Tongue (tissue), 2 donors: ENCODE results near the gene B4GALT1. TPM values are rescaled to one million over a fixed set of nuclear protein-coding genes. Genes with fewer than 3 reads are reported as not detected.
A peak's percentile ranks its signal among the peaks of the same experiment; 100 is the strongest.
"Not testable (repeated sequence)": the region's sequence is repeated elsewhere in the genome, so short reads cannot be mapped to it uniquely, and the experiment has no call there.

ENCODE experiments used
- DNase-seq: peaks from one replicate; pipeline ENCODE4 v3.0.0-alpha.2; 2015
- total RNA-seq: library from RNA; depleted of rRNA; stranded (reverse); fragments of >200 nt; gene quantifications from one replicate; pipeline ENCODE4 v1.2.3, GENCODE V29; 2014

B4GALT1 gene
- total RNA-seq, 1 donor from 2014 or later: 30.1 TPM

GRCh38 chr9:33161589-33162132 is 5.5 kb downstream of the B4GALT1 start:
- DNase-seq: peak; percentile 64

- DNase-seq: peak; percentile 85
Observed at GRCh38 chr9:33161011-33161588, 6.0 kb downstream of the B4GALT1 start.

- not testable (repeated sequence) for DNase-seq
Observed at GRCh38 chr9:33160446-33160845, 6.7 kb downstream of the B4GALT1 start.

- peak; percentile 16 for DNase-seq
Observed at GRCh38 chr9:33159777-33160127, 7.4 kb downstream of the B4GALT1 start.

- peak; percentile 45 for DNase-seq
Observed at GRCh38 chr9:33158843-33159776, 8.0 kb downstream of the B4GALT1 start.

- DNase-seq: peak; percentile 24
Observed at GRCh38 chr9:33157960-33158842, 8.9 kb downstream of the B4GALT1 start.

GRCh38 chr9:33155393-33155792 is 11.7 kb downstream of the B4GALT1 start:
- no peak for DNase-seq

GRCh38 chr9:33154371-33154770 is 12.8 kb downstream of the B4GALT1 start:
- DNase-seq: no peak

- DNase-seq: no peak
Observed at GRCh38 chr9:33153666-33154065, 13.5 kb downstream of the B4GALT1 start.

GRCh38 chr9:33153001-33153400 is 14.1 kb downstream of the B4GALT1 start:
- DNase-seq: no peak

- DNase-seq: no peak
Observed at GRCh38 chr9:33151601-33152000, 15.5 kb downstream of the B4GALT1 start.

- DNase-seq: peak; percentile 62
Observed at GRCh38 chr9:33151007-33151557, 16.1 kb downstream of the B4GALT1 start.

- no peak for DNase-seq
Observed at GRCh38 chr9:33148367-33149014, 18.6 kb downstream of the B4GALT1 start.

GRCh38 chr9:33147416-33148169 is 19.5 kb downstream of the B4GALT1 start:
- no peak for DNase-seq

GRCh38 chr9:33146298-33146697 is 20.8 kb downstream of the B4GALT1 start:
- DNase-seq: no peak

GRCh38 chr9:33144551-33144950 is 22.6 kb downstream of the B4GALT1 start:
- DNase-seq: no peak

- DNase-seq: no peak
Observed at GRCh38 chr9:33143241-33143661, 23.9 kb downstream of the B4GALT1 start.

GRCh38 chr9:33142535-33142934 is 24.6 kb downstream of the B4GALT1 start:
- DNase-seq: no peak

GRCh38 chr9:33140401-33141360 is 26.5 kb downstream of the B4GALT1 start:
- DNase-seq: peak; percentile 73
